Mucosa of stomach (tissue), 1 donor: ENCODE measurements around the gene TSEN2.

ENCODE experiments used
- H3K27me3 ChIP-seq: one replicate; pipeline ENCODE4 v1.7.0; 2013; ENCODE audit warnings: mild to moderate bottlenecking, low read length; ENCODE audit not compliant: control insufficient read depth, insufficient read depth
- H3K36me3 ChIP-seq: one replicate; pipeline ENCODE4 v1.7.0; 2013; ENCODE audit warnings: low read length; ENCODE audit not compliant: control insufficient read depth, insufficient read depth
- H3K4me1 ChIP-seq: one replicate; pipeline ENCODE4 v1.7.0; 2013; ENCODE audit warnings: mild to moderate bottlenecking, low read length; ENCODE audit not compliant: control insufficient read depth, insufficient read depth
- H3K4me3 ChIP-seq: one replicate; pipeline ENCODE4 v1.7.0; 2013; ENCODE audit warnings: low read length
- H3K9ac ChIP-seq: one replicate; pipeline ENCODE4 v1.7.0; 2013; ENCODE audit warnings: mild to moderate bottlenecking, low read length, moderate library complexity
- H3K9me3 ChIP-seq: one replicate; pipeline ENCODE4 v1.7.0; 2013; ENCODE audit warnings: mild to moderate bottlenecking, low read length, moderate library complexity; ENCODE audit not compliant: control insufficient read depth
- donor health status: Pancreatic carcinoma.

The TSEN2 gene

DNA sequence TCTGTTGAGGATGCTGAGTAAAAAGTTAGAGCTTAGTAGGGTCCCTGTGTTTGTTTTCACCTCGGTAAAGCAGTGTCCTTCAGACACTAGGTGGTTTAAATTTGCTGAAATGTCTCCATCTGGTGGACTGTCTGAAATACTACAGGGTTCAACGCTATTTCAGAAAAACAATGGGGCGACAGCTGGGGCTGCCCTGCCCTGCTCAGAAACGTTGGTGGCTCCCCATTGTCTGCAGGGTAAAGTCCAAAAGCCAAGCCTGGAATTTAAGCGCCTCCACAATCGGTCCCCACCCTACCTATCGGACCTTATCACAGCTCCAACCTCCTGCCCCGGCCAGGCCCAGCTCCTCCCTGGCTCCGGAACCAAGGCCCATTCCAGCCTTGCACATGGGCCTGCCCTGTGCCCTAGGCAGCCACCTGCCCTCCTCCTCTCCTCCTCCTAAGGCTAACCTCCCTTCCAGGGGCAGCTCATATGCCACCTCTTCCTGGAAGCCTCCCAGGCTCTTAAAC is 4.3 kb upstream of the TSEN2 start:
- peak overlapping the region; percentile 9 for H3K9ac ChIP-seq

DNA sequence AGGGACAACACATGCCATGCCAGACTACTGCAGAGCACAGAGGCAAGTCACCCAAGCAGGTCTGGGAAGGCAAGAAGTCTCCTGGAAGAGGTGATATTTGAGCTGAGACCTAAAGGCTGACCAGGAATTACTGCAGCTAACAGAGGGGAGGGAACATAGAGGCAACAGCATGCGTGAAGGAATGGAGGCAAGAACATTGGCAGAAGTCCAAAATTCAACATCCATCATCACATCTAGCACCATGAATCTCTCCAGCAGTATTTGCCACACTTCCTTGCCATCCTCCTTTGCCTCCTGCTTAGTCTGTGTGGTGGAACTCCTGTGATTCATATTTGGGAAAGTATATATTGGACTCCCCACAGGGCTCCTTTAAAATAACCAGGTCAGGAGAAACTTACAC is 870 bp upstream of the TSEN2 start:
- Histone ChIP-seq H3K27me3 (no peaks in the 10 kb centered on the region), H3K9me3 (no peaks in the 10 kb centered on the region), H3K9ac (peak overlapping the region; percentile 66), H3K4me3 (peak overlapping the region; percentile 85), H3K36me3 (no peaks in the 10 kb centered on the region), H3K4me1 (peaks cover 41% of the 10 kb centered on the region)

More for the DNA sequence above, 4.3 kb upstream of the TSEN2 start:
- Histone ChIP-seq H3K4me1 (peaks cover 62% of the 10 kb centered on the region), H3K36me3 (no peaks in the 10 kb centered on the region), H3K9me3 (no peaks in the 10 kb centered on the region), H3K27me3 (no peaks in the 10 kb centered on the region), H3K4me3 (no peak overlapping the region)

DNA sequence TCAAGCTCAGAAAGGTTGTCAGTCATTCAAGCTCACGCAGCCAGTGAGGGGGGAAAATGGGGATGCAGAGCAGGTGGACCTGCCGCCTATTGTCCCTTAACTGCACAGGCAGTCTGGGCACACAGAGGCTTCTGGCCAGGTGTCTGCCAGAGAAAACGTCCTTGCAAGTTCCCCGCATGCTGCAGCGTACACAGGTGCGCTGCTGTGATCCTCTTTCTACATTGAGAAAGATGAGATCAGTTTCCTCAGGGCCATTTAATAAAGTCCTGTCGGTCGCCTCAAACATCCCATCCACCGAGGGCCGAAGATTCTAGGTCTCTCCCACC is 445 bp upstream of the TSEN2 start:
- Histone ChIP-seq H3K9ac (peak overlapping the region; percentile 66), H3K4me3 (peak overlapping the region; percentile 85)

DNA sequence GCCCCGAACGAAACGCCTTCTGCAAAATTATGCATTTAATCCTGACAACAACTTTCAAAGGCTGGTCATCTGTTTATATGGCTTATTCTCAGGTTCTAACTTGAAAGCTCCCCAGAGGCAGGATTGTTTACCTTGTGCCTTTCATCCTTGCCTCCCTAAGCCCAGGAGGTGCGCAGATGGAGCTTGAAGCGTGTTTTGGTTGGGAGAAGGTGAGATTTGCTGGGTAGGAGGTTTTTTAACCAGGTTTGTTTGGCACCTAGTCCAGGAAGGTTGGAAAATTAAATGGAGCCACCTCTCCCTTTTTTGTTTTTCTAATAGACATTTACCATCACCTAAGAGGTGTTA is 675 bp downstream of the TSEN2 start:
- Histone ChIP-seq H3K9me3 (no peaks in the 10 kb centered on the region), H3K4me1 (peaks cover 31% of the 10 kb centered on the region), H3K9ac (peak overlapping the region; percentile 63), H3K4me3 (peak overlapping the region; percentile 85), H3K36me3 (no peaks in the 10 kb centered on the region), H3K27me3 (no peaks in the 10 kb centered on the region)

More for the DNA sequence above, 445 bp upstream of the TSEN2 start:
- Histone ChIP-seq H3K4me1 (peaks cover 41% of the 10 kb centered on the region), H3K27me3 (no peaks in the 10 kb centered on the region), H3K36me3 (no peaks in the 10 kb centered on the region), H3K9me3 (no peaks in the 10 kb centered on the region)

DNA sequence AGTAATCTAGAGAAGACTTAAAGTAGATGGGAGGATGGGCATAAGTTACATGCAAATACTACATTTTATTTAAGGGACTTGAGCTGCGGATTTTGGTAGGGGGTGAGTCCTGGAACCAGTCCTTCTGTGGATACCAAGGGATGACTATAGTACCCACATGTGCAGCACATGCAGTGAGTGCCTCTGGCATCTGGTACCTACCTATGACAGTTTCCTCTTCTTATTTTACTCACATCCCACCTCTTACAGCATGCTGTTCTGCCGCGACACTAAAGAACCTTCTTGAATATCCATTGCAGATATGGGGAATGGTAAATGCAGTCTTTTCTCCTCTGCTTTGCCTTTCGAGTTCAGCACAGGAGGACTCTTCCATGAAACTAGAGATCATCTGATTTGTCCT is 1.7 kb downstream of the TSEN2 start:
- no peak overlapping the region for H3K4me3 ChIP-seq
- no peaks in the 10 kb centered on the region for H3K27me3 ChIP-seq
- no peaks in the 10 kb centered on the region for H3K36me3 ChIP-seq
- no peak overlapping the region for H3K9ac ChIP-seq
- peaks cover 20% of the 10 kb centered on the region for H3K4me1 ChIP-seq
- no peaks in the 10 kb centered on the region for H3K9me3 ChIP-seq

DNA sequence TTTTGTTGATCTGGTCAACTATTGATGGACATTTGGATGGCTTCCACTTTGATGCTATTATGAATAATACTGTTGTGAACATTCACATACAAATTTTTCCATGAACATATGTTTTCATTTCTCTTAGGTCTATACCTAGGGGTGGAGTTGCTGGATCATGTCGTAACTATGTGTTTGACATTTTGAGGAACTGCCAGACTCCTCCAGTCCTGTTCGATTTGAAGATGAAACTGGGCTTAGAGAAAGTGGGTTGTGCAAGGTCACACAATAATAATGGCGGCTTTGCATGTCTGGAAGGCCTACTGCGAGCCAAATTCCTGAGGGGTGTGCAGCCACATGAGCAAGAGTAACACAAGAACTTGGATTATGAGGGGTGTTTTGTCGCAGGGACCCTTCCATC is 2.6 kb downstream of the TSEN2 start:
- Histone ChIP-seq H3K36me3 (no peaks in the 10 kb centered on the region), H3K9ac (no peak overlapping the region), H3K4me1 (peaks cover 20% of the 10 kb centered on the region), H3K27me3 (no peaks in the 10 kb centered on the region), H3K4me3 (no peak overlapping the region), H3K9me3 (no peaks in the 10 kb centered on the region)

DNA sequence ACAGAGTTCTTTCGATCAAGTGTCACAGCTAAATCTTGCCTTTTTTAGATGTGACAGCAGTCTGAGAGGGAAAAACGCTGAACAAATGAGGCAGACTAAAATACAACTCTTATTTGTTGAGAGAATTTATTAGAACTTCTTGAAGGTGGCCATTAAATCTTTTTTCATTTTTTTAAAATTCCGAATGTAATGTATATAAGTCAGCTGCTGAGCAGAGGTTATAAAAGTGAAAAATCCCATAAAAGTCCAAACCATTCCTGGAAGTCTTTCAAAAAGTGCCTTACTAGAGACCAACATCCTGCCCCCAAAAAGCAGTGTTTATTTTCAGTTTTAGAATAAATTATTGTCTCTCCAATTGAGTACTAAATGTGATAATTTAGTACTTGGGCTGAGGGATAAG is 3.1 kb downstream of the TSEN2 start:
- peaks cover 20% of the 10 kb centered on the region for H3K4me1 ChIP-seq
- H3K9me3 ChIP-seq = no peaks in the 10 kb centered on the region
- H3K9ac ChIP-seq = no peak overlapping the region
- H3K27me3 ChIP-seq = no peaks in the 10 kb centered on the region
- H3K36me3 ChIP-seq = no peaks in the 10 kb centered on the region
- no peak overlapping the region for H3K4me3 ChIP-seq

DNA sequence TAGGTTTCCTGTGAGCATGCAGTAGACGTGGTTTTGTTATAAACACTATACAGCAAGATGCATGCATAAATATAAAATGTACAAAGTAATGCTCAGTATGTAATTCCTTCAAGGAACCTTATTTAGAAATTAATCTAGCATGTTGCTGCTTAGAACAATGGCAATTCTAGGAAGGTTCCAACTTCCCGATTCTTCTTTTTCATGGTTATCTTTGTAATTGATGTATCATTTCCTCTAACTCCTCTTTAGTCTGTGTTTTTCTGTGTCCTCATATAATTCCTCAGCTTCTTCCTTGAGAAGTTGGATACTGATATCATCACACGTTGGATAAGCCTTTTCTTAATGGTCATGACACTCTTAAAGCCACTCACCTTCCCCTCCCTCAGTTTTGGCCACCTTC is 3.5 kb downstream of the TSEN2 start:
- Histone ChIP-seq H3K36me3 (no peaks in the 10 kb centered on the region), H3K4me1 (peaks cover 17% of the 10 kb centered on the region), H3K9me3 (no peaks in the 10 kb centered on the region), H3K27me3 (no peaks in the 10 kb centered on the region), H3K4me3 (no peak overlapping the region), H3K9ac (no peak overlapping the region)

DNA sequence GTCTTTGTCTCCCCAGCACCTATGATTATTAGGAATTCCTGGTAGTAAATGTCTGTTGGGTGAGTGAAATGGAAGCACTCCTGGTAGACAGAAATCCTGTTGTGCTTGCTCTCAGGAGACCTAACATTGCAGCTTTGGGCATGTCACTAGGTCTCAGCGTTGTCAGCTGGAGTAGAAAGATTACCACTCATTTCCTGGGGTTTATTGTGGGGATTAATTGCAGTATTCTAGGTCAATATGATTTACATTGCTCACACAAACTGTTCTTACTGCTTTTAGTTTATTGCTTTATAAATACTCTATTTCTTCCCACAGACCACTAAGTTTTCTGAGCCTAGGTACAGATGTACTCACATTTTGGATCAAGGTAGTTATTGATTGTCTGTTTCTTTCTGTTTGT is 5.1 kb downstream of the TSEN2 start:
- Histone ChIP-seq H3K36me3 (no peaks in the 10 kb centered on the region), H3K27me3 (no peaks in the 10 kb centered on the region), H3K4me1 (peaks cover 4% of the 10 kb centered on the region), H3K9me3 (no peaks in the 10 kb centered on the region), H3K9ac (no peak overlapping the region), H3K4me3 (no peak overlapping the region)

DNA sequence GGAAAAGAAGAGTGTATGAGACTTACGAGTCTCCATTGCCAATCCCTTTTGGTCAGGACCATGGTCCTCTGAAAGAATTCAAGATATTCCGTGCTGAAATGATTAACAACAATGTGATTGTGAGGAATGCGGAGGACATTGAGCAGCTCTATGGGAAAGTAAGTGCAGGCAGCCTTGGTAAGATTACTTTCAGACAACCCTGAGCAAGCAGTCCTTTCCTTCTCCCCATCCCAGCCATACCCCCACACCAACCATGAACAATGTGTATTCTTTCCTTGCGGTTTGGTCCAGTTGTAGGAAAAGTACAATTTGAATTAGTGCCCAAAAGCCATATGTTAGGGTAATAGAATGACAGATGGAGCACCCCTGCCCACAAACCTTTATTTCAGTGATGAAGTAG is 5.6 kb downstream of the TSEN2 start:
- Histone ChIP-seq H3K36me3 (no peaks in the 10 kb centered on the region), H3K27me3 (no peaks in the 10 kb centered on the region), H3K9me3 (no peaks in the 10 kb centered on the region), H3K9ac (no peak overlapping the region), H3K4me1 (peaks cover 3% of the 10 kb centered on the region), H3K4me3 (no peak overlapping the region)

DNA sequence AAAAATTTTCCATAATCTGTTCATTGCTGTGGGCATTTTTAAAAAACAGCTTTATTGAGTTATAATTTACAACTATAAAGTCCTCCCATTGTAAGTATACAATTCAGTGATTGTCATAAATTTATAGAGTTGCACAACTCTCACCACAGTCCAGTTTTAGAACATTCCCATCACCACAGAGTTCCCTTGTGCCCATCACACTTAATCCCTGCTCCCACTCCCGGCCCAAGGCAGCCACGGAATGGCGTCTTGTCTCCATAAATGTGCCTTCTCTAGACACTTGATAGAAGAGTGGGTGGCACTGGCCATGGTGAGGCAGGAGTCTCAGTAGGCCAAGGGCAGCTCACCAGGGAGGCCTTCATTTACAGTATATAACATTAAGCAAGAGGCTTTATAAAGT is 6.3 kb downstream of the TSEN2 start:
- Histone ChIP-seq H3K4me3 (no peak overlapping the region), H3K4me1 (no peaks in the 10 kb centered on the region), H3K36me3 (no peaks in the 10 kb centered on the region), H3K27me3 (no peaks in the 10 kb centered on the region), H3K9ac (no peak overlapping the region), H3K9me3 (no peaks in the 10 kb centered on the region)

DNA sequence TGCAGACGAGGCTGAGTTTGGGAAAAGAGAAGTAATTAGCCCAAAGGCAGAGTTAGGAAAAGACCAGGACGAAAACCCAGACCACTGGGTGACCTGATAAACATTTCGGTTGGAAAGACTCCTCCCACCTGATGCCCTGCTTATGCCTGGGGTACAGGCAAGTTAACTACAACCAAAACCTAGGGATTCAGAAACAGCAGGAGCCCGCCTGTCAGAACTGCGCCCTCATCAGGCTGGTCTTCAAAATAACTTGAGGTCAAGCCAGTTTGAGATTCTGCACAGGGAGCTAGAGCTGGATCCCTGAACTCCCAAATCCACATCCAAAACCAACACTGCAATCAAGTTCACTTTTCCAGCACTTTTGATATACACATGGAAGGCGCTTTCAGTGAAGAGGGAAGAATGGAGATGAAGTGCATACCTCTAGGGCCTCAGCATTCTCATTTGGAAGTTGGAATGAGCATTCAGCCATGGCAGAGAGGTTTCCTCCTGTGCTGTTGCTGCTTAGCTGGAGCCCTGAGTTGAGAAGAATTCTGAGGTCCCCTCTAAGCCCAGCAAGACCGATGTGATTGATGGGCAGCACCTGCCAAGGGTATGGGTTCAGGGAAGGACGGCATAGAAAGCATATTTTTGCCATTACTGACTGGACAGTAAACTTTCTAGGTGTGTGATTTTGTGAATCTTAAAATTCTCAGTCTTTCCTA is 11.6 kb downstream of the TSEN2 start:
- Histone ChIP-seq H3K27me3 (no peaks in the 10 kb centered on the region), H3K9ac (no peak overlapping the region), H3K36me3 (peaks cover 5% of the 10 kb centered on the region), H3K9me3 (no peaks in the 10 kb centered on the region), H3K4me3 (no peak overlapping the region), H3K4me1 (no peaks in the 10 kb centered on the region)

DNA sequence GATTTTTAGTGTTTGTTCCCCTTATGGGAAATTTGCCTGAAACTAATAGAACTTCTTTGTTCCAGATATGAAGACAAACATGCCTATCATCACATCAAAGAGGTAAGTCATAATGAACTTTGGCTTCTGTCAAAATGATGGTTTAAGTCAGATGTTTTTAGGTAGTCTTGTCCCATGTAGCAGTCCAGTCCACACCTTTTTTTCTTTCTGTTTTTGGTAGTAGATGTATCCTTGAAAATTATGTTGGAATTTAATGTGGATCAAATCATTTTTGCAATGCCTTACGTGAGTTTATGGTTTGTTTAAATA is 12.1 kb downstream of the TSEN2 start:
- Histone ChIP-seq H3K27me3 (no peaks in the 10 kb centered on the region), H3K4me3 (no peak overlapping the region), H3K9ac (no peak overlapping the region), H3K9me3 (no peaks in the 10 kb centered on the region), H3K36me3 (peaks cover 5% of the 10 kb centered on the region), H3K4me1 (no peaks in the 10 kb centered on the region)
